HuH-7 (cell line): ENCODE results near the gene FOXA3.

ENCODE experiments used
- DNase-seq: peaks from one replicate; pipeline ENCODE4 v3.0.0; 2011; ENCODE audit warnings: low spot score

The FOXA3 gene

DNA sequence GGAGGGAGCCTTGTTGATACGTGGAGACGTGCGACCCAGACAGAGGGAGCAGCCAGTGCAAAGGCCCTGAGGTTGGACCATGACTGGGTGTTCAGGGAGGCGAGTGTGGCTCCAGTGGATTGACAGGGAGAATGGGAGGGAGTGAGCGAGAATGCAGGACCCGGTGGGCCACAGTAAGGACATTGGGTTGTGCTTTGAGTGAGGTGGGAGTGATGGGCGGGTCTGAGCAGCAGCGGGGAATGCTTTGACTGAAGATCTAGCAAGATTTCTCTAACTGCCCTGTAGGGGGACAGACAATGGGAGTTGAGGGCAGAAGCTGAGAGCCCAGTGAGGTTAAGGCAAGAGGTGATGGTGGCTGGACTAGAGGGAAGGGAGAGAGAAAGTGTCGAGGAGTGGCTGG is 58.2 kb downstream of the FOXA3 start:
- DNase-seq: peak; percentile 54
